Right lobe of liver (tissue), 6 donors: Measurements from ENCODE around the gene PANK2. TPM values are rescaled to one million over a fixed set of nuclear protein-coding genes. Genes with fewer than 3 reads are reported as not detected.

ENCODE experiments used
- ATAC-seq, 4 donors: fragments of 200-7000 bp; cut with Tn5 transposase; one replicate each; pipeline ENCODE4 v1.9.1; 2020; ENCODE audit warnings: mild to moderate bottlenecking in 4 of 4, moderate library complexity in 4 of 4
- DNase-seq, 3 donors: peaks; one replicate each; pipeline ENCODE4 v3.0.0-alpha.2; 2020
- H3K27ac ChIP-seq, 3 donors: fragments of 200-600 bp; one replicate each; pipeline ENCODE4 v1.8.0; 2022
- H3K27me3 ChIP-seq, 2 donors: fragments of 200-600 bp; one replicate each; pipeline ENCODE4 v1.8.0; 2022
- H3K36me3 ChIP-seq, 4 donors: fragments of 200-600 bp; sonication (generic) in 1 of 4; one replicate each; pipeline versions ENCODE4 v1.5.1 to v1.8.0; 2017 to 2022; ENCODE audit warnings: control low read depth in 1 of 4
- H3K4me1 ChIP-seq, 4 donors: fragments of 200-600 bp; sonication (generic) in 1 of 4; one replicate each; pipeline versions ENCODE4 v1.5.1 to v1.8.0; 2017 to 2022; ENCODE audit warnings: control low read depth in 1 of 4
- H3K4me3 ChIP-seq, 3 donors: fragments of 200-600 bp; one replicate each; pipeline ENCODE4 v1.8.0; 2022
- H3K9me3 ChIP-seq, 4 donors: fragments of 200-600 bp; sonication (generic) in 1 of 4; one replicate each; pipeline versions ENCODE4 v1.5.1 to v1.8.0; 2017 to 2022; ENCODE audit warnings: control low read depth in 1 of 4
- CTCF ChIP-seq, 4 donors: fragments of 200-600 bp in 3 of 4; fragments of 450-650 bp in 1 of 4; IDR thresholded peaks; one replicate each; pipeline versions ENCODE4 v1.5.1 to v1.8.0; 2016 to 2022; ENCODE audit warnings: antibody characterized with exemption in 4 of 4, mild to moderate bottlenecking in 2 of 4
- POLR2A ChIP-seq: fragments of 450-650 bp; IDR thresholded peaks from one replicate; pipeline ENCODE4 v1.6.1; 2017; ENCODE audit warnings: antibody characterized with exemption, mild to moderate bottlenecking
- WGBS: methylation state at CpG from one replicate; pipeline ENCODE4 v1.1.6; 2018; ENCODE audit warnings: low coverage, low lambda C conversion rate; ENCODE audit not compliant: insufficient coverage; ENCODE audit errors: missing lambda C conversion rate; 5-methylcytosine and 5-hydroxymethylcytosine counted together
- intact Hi-C, 2 donors: fragments of 100-400 bp; cut with DNase I; formaldehyde crosslinking; loops; one replicate each; pipeline versions ENCODE4 v1.11.2 to v1.14.1; 2022
- total RNA-seq, 6 experiments: library from RNA; depleted of rRNA in 2 of 6; stranded (reverse); fragments of >200 nt in 2 of 6; fragmentation: NEBNext Ultra II Directional in 3 of 6; extraction: Animal tissue kit (Norgen Biotek cat#: 25700) in 3 of 6; gene quantifications; one replicate each; pipeline versions ENCODE4 v1.1.0 to v1.2.4, GENCODE V29; 2016 to 2023
- donor health status: DM: no; HTN: yes; CAD: no.
- donor health status: DM: no; HTN: no; CAD: no.
- donor health status: DM: no; HTN: no; CAD: no.
- donor health status: DM: no; HTN: yes; CAD: no.
- donor health status: DM: no; HTN: yes; CAD: no.

Gene PANK2
- total RNA-seq, 6 experiments from 2014 or later, result 13.0 to 17.8 (median 13.8) TPM

DNA sequence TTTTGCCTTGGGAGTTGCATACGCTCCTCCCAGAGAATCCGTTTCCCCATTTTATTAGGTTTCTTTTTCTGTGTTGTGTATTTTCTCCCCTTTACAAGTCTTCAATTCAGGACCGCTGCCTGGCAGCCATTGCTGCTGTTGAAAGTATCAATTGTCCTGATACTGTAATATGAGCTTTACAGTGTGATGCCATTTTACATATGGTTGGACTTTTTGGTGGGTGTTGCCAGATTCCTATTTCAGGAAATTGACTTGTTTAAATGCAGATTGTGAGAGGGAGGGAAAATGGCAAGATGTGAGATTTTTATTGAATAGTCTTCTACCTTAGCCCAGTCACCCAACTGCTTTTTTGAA is 1.2 kb downstream of the PANK2 start:
- Histone ChIP-seq H3K4me3 (peak overlapping the region; percentile 75 to 93 (median 91)), H3K9me3 (no peaks in the 10 kb centered on the region), H3K27ac (peak overlapping the region; percentile 77 to 96 (median 85)), H3K36me3 (no peaks in the 10 kb centered on the region), H3K27me3 (no peaks in the 10 kb centered on the region), H3K4me1 (peaks cover 0 to 54% (median 15%) of the 10 kb centered on the region in 4 donors)
- intact Hi-C loops, result no loop called here
- DNase-seq (peak in 1 of 3 donors; percentile 27), ATAC-seq (no peak)
- 0% methylated on average over 3 of the region's 3 CpGs for WGBS
- TF ChIP-seq CTCF (IDR thresholded peaks at IDR 0.05) (no peak), POLR2A (no peak)

GRCh38 chr20:3890999-3891929 is 2.1 kb downstream of the PANK2 start:
- peak in 1 of 3 donors; percentile 19 for DNase-seq
- Histone ChIP-seq H3K27me3 (no peaks in the 10 kb centered on the region), H3K36me3 (no peaks in the 10 kb centered on the region), H3K27ac (peak overlapping the region in 1 of 3 donors; percentile 4), H3K9me3 (no peaks in the 10 kb centered on the region), H3K4me1 (peaks cover 0 to 63% (median 15%) of the 10 kb centered on the region in 4 donors), H3K4me3 (peak overlapping the region in 2 of 3 donors; percentile 75 to 91)
- intact Hi-C loops, result no loop called here
- no peak for ATAC-seq
- 22% methylated on average over 16 of the region's 16 CpGs for WGBS
- no peak for TF ChIP-seq POLR2A
- TF ChIP-seq CTCF (IDR thresholded peaks at IDR 0.05), result no peak

DNA sequence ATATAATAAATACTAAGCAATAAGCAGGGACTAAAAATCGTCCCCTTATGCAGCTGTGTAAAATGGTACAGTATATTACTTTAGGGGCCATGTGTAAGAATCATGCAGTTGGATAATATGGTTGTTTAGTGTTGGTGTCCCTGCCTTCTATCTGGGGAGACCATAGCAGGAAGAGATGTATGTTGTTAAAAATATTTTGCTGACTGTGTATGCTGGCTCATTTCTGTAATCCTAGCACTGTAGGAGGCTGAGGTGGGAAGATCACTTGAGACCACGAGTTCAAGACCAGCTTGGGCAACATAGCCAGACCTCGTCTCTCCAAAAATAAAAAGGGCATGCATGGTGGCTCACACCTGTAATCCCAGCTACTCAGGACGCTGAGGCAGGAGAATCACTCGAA is 5.6 kb downstream of the PANK2 start:
- WGBS, result 67% methylated on average over 5 of the region's 5 CpGs
- no peak for DNase-seq
- Histone ChIP-seq H3K4me3 (no peak overlapping the region), H3K36me3 (no peaks in the 10 kb centered on the region), H3K27me3 (no peaks in the 10 kb centered on the region), H3K9me3 (no peaks in the 10 kb centered on the region), H3K27ac (no peak overlapping the region), H3K4me1 (peaks cover 0 to 81% (median 18%) of the 10 kb centered on the region in 4 donors)
- intact Hi-C loops, result no loop called here
- TF ChIP-seq POLR2A (no peak), CTCF (IDR thresholded peaks at IDR 0.05) (no peak)
- ATAC-seq, result no peak

GRCh38 chr20:3896302-3896701 is 7.1 kb downstream of the PANK2 start:
- peak in 1 of 3 donors; percentile 12 for DNase-seq
- 25% methylated on average over 2 of the region's 4 CpGs for WGBS
- H3K27me3 ChIP-seq, result no peaks in the 10 kb centered on the region
- peaks cover 0 to 86% (median 16%) of the 10 kb centered on the region in 4 donors for H3K4me1 ChIP-seq
- no peak overlapping the region for H3K27ac ChIP-seq
- intact Hi-C loops, result no loop called here
- H3K4me3 ChIP-seq, result no peak overlapping the region
- no peak for TF ChIP-seq POLR2A
- TF ChIP-seq CTCF (IDR thresholded peaks at IDR 0.05), result no peak
- no peaks in the 10 kb centered on the region for H3K36me3 ChIP-seq
- H3K9me3 ChIP-seq, result no peaks in the 10 kb centered on the region
- ATAC-seq, result no peak
